GM12872 (cell line): ENCODE results near the gene NLRP9.

Experiments used
- TF ChIP-seq, protein P1 (sequence below): IDR thresholded peaks from 3 replicates; pipeline ENCODE4 v1.5.1; 2011; ENCODE audit warnings: low read depth, mild to moderate bottlenecking, low read length, moderate library complexity; ENCODE audit not compliant: insufficient read depth

NLRP9 gene

DNA sequence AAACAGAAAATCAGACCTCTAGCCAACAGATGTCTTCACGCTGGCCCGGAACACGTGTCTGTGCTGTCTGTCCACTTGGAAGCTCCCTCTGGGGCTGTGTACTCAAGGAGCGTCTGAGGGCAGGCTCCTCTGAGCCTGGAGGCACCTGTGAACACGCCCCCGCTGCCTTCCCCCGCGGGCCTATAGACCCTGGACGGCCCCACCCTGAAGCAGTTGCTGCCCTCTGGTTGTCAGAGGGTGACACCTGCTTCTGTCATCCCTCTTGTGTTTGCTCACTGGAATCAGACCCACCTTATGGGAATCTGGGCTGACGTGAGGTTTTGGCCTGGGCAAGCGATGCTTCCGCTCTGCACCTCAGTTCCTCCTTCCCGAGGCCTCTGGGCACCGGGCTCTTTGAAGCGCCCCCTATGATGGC, 44.0 kb downstream of the NLRP9 start:
- TF ChIP-seq, protein P1, sequence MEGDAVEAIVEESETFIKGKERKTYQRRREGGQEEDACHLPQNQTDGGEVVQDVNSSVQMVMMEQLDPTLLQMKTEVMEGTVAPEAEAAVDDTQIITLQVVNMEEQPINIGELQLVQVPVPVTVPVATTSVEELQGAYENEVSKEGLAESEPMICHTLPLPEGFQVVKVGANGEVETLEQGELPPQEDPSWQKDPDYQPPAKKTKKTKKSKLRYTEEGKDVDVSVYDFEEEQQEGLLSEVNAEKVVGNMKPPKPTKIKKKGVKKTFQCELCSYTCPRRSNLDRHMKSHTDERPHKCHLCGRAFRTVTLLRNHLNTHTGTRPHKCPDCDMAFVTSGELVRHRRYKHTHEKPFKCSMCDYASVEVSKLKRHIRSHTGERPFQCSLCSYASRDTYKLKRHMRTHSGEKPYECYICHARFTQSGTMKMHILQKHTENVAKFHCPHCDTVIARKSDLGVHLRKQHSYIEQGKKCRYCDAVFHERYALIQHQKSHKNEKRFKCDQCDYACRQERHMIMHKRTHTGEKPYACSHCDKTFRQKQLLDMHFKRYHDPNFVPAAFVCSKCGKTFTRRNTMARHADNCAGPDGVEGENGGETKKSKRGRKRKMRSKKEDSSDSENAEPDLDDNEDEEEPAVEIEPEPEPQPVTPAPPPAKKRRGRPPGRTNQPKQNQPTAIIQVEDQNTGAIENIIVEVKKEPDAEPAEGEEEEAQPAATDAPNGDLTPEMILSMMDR = no peak

DNA sequence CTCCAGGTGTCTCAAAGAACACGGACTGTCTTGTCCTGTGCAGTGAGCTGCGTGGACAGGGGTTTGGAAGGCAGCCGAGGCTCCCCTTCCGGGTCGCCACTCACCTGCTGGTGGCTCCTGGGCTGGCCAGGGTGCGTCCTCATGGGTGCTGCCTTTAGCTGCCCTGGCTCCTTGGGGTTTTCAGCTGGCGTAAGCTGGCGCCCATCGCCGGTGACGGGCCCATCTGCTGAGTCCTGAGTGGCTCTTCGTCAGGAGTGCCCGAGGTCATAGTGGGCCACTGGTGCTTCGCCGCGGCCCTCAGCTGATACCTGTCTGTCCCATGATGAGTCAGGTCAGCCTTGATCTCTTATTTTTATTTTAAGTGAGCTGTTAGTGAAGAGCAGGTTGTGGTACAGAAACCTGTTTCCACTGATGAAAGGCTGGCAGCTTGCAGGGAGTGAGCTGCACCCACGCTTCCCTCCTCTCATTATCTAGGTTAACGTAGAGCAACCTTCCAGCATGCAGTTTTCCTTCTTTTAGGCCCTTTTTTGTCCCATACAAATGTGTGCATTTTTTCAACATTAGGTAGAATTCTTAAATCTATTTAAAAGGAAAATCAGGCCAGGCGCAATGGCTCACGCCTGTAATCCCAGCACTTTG, 44.7 kb downstream of the NLRP9 start:
- TF ChIP-seq, protein P1 = no peak

DNA sequence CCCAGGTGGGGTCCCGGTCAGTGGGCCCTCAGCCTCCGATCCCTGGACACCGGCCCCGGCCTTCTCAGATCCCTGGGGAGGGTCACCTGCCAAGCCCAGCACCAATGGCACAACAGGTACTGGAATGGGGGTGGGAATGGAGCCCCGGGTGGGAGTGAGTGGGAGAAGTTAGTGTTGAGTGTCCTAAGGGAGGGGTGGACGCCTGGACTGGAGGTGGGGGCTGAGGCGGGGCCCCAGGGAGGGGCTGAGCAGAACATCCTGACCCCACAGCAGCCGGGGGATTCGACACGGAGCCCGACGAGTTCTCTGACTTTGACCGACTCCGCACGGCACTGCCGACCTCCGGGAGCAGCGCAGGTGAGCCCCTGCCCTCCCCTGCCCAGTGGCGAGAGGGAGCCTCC, 45.5 kb downstream of the NLRP9 start:
- TF ChIP-seq, protein P1 = no peak

DNA sequence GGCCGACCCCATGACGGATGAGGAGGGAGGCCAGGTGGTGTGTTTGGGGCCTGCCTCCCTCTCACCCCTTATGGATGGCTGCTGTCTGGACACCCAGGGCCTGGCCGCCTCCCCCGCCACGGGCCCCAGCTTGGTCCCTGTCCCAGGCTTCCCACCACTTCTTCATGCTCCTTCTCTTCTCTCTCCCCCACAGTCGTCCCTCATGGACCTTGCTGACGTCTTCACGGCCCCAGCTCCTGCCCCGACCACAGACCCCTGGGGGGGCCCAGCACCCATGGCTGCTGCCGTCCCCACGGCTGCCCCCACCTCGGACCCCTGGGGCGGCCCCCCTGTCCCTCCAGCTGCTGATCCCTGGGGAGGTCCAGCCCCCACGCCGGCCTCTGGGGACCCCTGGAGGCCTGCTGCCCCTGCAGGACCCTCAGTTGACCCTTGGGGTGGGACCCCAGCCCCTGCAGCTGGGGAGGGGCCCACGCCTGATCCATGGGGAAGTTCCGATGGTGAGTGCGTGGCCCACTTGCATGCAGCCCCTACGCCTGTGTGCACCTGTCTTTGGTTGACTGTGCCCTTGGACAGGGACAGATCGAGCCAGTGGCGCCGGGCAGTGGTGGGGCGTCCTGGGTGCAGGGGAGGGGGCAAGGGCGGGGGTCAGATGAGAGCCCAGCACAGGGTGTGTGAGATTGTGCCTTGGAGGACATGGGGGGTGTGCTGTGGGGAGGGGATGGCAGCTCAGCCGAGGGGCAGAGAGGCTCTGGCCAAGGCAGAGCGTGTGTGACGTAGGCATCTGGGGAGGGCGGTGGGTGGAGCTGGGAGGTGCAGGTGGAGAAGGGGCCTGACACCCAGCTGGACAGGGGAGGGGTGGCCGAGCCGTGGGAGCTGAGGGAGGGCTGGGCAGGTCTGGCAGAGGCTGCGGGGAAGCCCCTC, 46.4 kb downstream of the NLRP9 start:
- TF ChIP-seq, protein P1 = no peak

DNA sequence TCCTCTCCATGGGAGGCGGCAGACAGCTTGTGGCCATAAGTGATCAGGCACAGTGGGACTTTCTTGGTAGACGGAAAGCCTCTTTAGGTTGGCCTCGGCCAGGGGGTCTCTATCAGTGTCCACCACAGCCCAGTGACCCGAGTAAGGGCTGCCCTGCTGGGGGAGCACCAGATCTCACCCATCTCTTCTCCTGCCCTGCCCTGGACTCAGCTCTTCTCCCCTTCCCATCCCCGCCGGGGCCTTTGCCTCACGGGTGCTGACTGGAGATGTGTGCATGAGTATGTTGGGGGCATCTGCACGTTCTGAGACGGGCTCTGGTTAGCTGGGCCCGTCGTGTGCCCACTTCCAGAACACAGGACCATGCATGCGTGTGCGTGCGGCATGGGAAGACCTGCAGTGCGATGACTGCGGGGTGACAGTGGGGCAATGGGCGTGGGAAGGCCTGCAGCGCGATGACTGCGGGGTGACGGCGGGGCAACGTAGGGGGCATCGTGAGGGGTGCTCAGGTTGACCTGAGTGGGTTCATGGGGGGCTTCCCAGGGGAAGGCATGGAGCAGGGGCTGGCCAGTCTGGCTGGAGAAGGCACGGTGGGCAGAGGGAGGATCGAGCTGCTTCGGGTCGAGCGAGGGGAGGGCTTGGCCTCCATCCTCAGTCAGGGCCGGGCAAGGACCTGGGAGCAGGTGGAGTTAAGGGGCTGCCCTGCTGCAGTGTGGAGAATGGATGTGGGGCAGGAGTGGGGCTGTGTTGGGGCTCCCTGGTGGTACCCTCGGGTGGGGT, 47.2 kb downstream of the NLRP9 start:
- TF ChIP-seq, protein P1 = no peak

DNA sequence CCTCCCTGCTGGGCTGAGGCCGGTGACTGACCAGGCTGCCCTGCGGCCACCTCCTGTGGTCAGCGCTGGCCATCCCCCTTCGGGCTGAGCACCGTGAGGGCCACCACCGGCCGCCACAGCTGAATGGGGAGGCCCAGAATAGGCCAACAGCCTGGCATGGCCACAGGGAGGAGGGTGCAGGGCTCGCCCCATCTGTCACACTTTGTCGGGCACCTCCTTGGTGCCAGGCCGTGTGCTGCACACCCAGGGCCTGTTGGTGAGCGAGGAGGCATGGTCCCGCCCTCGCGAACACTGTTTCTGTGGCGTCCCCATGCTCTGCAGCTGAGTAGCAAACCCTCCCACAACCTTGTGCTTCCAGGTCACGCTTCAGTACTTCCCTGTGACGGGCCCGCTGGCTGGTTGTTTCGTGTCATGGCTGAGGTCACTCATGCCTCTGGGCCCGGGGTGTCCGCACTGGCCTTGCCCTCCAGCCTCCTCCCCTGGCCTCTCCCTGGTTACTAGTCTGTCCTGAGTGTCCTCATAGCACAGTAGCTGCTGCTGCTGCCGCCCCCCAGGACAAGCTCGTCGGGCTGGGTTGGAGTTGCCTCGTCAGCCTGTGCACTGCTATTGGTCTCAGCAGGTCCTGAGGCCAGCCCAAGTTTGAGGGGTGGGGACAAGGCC, 48.0 kb downstream of the NLRP9 start:
- TF ChIP-seq, protein P1 = no peak
